OCI-M2 (cell line): ENCODE measurements around the gene BICC1.

Experiments used
- DNase-seq: peaks from one replicate; lab custom pipeline; 2025; ENCODE audit not compliant: unreplicated experiment; lab: John Stamatoyannopoulos, UW

The BICC1 gene

GRCh38 chr10:58512491-58513187 lies at the start of gene BICC1:
Gene BICC1, plus strand, starts transcription at chr10:58512872. Its CDS starts 272 bp downstream, at chr10:58513144.
- DNase-seq = no peak

- no peak for DNase-seq
Measured at GRCh38 chr10:58464956-58465355, 47.7 kb upstream of the BICC1 start.

GRCh38 chr10:58465629-58466028 lies 47.0 kb upstream of the BICC1 start:
- DNase-seq = no peak

GRCh38 chr10:58467931-58468635 lies 44.6 kb upstream of the BICC1 start:
- no peak for DNase-seq

GRCh38 chr10:58473976-58474375 lies 38.7 kb upstream of the BICC1 start:
- DNase-seq = no peak

- no peak for DNase-seq
Measured at GRCh38 chr10:58475322-58476277, 37.1 kb upstream of the BICC1 start.

GRCh38 chr10:58477122-58477521 lies 35.5 kb upstream of the BICC1 start:
- DNase-seq = no peak

- no peak for DNase-seq
Measured at GRCh38 chr10:58477902-58478301, 34.8 kb upstream of the BICC1 start.

GRCh38 chr10:58479045-58479444 lies 33.6 kb upstream of the BICC1 start:
- DNase-seq = no peak

GRCh38 chr10:58480321-58480720 lies 32.4 kb upstream of the BICC1 start:
- no peak for DNase-seq

GRCh38 chr10:58481569-58482109 lies 31.0 kb upstream of the BICC1 start:
- no peak for DNase-seq

GRCh38 chr10:58486821-58487220 lies 25.9 kb upstream of the BICC1 start:
- no peak for DNase-seq

GRCh38 chr10:58488921-58489320 lies 23.8 kb upstream of the BICC1 start:
- no peak for DNase-seq

GRCh38 chr10:58502956-58503355 lies 9.7 kb upstream of the BICC1 start:
- DNase-seq = no peak

GRCh38 chr10:58508316-58508715 lies 4.4 kb upstream of the BICC1 start:
- no peak for DNase-seq

- DNase-seq = no peak
Measured at GRCh38 chr10:58511765-58512490, 744 bp upstream of the BICC1 start.

GRCh38 chr10:58513188-58514110 lies 777 bp downstream of the BICC1 start:
- DNase-seq = no peak

GRCh38 chr10:58514111-58514770 lies 1.6 kb downstream of the BICC1 start:
- no peak for DNase-seq
